Measurements from ENCODE around the gene CEP112.
"Not testable (repeated sequence)": the region's sequence is repeated elsewhere in the genome, so short reads cannot be mapped to it uniquely, and the experiment has no call there.

CEP112 gene

DNA sequence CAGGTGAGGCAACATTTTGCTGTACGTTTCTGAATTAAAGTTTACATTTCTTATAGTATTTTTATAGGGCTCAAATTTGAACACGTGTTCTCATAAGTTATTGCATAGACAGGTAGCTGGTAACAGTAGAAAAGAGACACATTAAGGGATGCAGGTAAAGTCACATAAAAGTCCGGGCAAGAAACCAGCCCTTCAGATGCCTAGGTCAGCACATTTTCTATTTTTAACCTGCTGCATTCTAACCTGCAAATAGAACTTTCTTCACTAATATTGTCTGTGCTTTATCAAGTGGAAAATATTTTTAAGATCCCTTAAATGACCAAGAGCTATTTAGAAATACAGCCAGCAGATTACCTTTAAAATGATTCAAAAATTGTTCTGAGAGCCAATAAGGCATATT, 323.1 kb downstream of the CEP112 start:
- no peak for DNase-seq

DNA sequence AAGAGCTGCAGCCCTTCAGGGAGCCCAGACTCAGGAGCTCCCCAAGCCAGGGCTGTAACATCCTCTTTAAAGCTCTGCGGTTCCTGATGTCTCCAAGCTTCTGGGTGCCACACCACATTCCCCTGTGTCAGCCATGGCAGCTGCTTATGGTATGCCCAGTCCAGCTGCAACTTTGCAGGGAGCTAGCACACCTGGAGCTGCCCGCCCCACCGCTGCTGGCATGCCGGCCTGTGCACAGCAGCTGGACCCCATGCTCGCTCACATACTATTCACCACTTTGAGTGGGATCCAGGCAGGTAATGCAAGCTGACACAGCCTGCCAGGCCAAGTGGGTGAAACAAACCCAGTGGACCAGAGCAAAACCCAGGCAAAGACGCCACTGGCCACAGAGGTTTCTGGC, 324.9 kb downstream of the CEP112 start:
- no peak for DNase-seq

DNA sequence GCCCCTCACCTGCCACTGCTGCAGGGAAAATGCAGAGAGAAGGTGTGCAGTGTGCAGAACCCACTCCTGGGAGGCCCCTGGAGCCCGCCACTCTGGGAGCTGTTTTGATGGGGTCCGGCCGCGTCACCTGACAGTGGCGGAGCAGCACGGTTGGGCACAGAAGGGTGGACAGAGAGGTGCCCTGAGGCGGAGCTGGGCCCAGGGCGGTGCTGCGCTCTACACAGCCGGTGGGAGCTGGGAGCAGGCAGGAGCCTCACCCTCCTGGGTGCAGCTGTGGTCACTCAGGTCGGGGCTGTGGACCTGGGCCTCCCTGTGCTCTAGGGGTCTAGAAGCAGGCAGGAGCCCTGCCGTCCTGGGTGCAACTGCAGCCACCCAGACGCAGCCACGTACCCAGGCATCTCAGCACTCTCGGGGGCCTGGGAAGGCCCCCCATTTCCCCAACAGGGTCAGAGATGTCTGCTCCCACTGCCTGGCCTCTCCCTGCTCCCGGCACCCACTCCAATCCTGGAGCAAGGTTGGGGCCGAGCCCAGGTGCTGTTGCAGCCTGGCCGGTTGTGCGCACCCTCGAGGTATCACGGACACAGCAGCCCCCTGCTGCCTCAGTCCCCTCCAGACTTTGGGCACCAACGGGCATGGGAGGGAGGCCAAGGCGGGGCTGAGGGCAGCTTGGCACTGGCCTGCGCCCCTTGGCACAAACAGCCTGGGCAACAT, 326.1 kb downstream of the CEP112 start:
- DNase-seq, result no peak

DNA sequence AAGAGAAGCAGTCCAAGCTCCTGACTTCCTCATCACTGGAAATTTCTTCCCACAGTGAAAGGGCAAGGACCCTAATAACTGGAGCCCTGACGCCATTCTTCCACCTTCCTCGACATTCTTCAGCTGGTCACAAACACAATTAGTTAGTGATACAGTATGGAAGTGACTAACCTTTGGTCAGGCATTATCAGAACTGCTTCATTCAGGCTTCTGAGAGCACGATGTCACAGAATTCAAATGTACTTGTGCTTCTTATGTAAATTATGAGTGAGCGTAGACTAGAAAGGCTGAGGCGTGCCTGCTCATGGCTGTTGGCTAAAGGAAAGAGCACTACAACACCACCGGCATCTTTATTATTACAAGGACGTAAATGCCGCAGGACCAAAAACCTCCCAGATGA, 327.5 kb downstream of the CEP112 start:
- no peak for DNase-seq

DNA sequence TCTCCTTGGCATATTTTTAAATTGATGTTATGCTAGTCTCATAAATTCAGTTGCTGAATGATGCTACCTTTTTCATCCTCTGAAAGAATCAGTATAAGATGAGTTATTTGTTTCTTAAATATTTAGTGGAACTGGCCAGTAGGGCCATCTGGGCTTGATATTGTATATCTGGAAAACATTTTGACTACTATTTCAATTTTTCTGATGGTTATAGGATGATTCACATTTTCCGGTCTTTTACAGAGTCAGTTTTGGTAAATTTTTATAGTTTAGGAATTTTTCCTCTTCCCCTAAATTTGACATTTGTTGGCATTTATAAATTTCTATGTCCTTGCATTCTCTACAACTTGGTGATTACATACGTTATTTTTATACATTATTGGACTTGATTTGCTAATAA, 334.2 kb downstream of the CEP112 start:
- no peak for DNase-seq

DNA sequence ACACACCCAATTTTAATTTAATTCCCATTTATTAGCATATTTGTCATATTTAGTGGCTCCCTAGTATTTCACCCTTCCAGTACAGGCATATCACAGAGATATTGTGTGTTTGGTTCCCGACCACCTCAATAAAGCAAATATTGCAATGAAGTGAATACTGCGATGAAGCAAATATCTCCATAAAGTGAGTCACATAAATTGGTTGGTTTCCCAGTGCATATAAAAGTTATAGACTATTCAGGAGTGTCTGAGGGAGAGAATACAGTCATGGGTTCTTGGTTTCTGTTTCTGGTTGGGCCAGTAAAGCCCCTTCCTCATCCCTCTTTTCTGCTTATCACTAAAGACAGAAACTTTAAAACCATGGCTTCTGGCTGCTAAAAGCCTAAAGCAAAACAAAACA, 335.1 kb downstream of the CEP112 start:
- no peak for DNase-seq

DNA sequence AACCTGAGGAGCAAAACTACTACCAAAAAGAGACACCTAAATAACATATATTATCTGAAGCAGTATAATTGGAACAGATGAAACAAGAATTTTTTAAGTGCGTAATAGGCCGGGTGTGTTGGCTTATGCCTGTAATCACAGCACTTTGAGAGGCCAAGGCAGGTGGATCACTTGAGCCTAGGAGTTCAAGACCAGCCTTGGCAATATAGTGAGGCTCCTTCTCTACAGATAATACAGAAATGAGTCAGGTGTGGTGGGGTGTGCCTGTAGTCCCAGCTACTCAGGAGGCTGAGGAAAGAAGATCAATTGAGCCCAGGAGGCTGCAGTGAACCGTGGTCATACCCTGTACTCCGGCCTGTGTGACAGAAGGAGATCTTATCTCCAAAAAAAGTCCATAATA, 336.3 kb downstream of the CEP112 start:
- no peak for DNase-seq

DNA sequence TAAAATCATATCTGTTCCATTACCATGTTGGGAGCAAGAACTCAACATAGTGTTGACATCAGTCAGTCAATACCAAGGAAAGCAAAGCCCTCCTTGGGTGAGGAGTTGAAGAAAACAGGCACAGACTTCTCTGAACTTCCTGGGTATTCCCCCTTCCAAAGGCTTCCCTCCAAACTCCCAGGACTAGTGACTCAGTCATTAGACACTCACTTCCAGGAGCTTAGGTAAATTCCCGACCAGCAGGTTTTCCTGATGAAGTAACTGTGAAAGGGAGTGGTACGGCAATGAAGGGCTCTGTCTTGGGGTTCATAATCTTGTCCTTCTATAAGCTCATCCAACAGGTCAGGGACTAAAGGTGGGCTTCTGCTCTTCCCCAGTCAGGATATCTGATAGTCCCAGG, 336.7 kb downstream of the CEP112 start:
- DNase-seq, result no peak

DNA sequence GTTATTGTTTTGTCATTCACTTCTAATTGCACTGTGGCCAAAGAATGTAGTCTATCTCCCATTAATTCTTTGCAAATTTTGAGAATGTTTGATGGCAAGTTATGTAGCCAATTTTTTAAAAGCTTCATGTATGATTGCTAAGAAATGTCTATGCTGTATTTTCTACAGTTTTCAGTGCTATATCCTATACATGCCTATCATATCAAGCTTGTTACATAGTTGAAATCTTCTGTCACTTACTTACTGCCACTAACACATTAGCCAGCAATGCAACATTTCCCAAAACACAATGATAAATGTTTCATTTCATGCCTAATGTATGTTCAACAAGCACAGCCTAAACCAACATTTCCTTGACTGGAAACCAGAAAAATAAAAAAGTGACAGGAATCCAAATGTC, 338.1 kb downstream of the CEP112 start:
- no peak for DNase-seq

DNA sequence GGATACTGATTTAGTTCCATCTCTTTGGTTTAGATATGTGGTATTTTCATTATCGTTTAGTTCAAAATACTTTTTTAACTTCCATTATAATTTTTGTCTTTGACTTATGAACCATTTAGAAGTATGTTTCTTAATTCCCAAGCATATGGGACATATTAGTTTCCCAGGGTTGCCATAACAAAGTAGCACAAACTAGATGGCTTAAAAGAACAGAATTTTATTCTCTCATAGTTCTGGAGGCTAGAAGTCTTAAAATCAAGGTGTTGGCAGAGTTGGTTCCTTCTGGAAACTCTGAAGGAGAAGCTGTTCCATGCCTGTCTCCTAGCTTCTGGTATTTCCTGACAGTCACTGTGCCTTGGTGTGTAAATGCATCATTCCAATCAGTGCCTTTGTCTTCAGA, 339.0 kb downstream of the CEP112 start:
- DNase-seq, result no peak

DNA sequence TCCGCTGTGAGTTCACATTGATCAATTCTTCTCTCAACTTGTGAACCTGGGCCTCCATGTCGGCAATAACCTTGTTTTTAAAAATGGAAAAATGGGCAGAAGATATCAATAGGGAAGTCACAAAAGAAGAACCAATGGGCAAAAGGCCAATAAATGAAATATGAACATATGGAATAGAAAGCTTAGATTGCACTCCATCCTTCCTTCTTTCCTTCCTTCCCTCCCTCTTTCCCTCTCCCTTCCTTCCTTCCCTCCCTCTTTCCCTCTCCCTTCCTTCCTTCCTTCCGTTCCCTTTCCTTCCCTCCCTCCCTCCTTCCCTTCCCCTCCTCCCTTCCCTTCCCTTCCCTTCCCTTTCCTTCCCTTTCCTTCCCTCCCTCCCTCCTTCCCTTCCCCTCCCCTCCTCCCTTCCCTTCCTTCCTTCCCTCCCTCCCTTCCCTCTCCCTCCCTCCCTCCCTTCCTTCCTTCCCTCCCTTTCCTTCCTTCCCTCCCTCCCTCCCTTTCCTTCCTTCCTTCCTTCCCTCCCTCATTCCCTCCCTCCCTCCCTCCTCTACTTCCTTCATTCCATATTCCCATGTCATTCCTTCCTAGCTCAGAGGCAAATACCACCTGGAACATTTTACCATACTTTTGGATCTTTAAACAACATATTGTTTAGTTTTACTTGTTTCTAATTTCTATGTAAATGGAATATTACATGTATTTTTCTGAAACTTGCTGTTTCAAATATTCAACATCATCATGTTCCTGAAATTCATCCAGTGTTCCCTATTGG, 339.8 kb downstream of the CEP112 start:
- no peak for DNase-seq

DNA sequence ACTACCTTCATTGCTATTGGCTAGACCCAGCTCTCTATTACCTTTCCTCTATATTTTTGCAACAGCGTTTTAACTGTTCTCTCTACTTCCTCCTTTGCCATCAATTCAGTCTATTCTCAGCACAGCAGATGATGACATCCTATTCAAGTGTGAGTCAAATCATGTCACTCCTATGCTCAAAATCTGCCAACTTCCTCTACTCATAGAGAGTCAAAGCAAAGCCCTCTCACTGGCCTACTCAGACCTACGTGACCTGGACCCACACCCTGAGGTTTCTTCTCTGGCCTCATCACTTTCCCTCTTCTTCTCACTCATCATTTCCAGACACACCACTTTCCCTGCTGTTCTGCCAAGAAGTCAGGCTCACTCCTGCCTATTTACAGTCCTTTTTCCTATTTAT, 341.4 kb downstream of the CEP112 start:
- no peak for DNase-seq

DNA sequence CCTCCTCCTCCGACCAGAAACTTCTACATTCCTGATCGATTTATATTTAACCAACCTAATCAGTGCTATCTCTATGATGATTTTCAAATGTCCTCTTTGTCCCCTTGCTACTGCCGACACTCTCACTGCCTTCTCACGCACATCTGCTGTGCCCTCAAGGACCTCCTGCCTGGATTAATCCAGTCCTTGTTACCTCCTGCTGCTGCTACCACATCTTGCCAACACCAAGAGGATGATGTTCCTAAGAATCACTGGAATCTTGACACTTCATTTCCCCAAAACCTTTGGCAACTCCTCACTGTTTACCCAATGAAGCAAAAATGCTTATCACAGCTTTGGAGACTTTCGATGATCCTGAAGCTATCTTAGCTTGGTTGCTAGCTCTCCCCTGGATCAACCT, 343.2 kb downstream of the CEP112 start:
- no peak for DNase-seq

DNA sequence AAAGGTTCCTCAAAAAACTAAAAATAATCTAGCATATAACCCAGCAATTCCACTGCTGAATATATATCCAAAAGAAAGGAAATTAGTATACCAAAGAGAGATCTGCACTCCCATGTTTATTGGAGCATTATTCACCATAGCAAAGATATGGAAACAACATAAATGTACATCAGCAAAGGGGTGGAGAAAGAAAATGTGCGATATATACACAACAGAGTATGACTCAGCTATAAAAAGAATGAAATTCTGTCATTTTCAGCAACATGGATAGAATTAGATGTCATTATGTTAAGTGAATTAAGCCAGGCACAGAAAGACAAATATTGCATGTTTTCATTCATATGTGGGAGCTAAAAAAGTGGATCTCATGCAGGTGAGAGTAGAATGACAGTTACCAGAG, 350.8 kb downstream of the CEP112 start:
- no peak for DNase-seq

DNA sequence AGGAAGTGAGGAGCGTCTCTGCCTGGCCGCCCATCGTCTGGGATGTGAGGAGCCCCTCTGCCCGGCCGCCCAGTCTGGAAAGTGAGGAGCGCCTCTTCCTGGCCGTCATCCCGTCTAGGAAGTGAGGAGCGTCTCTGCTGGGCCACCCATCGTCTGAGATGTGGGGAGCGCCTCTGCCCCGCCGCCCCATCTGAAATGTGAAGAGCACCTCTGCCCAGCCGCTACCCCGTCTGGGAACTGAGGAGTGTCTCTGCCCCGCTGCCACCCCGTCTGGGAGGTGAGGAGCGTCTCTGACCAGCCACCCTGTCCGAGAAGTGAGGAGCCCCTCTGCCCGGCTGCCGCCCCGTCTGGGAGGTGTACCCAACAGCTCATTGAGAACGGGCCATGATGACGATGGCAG, 354.7 kb downstream of the CEP112 start:
- not testable (repeated sequence) for DNase-seq

DNA sequence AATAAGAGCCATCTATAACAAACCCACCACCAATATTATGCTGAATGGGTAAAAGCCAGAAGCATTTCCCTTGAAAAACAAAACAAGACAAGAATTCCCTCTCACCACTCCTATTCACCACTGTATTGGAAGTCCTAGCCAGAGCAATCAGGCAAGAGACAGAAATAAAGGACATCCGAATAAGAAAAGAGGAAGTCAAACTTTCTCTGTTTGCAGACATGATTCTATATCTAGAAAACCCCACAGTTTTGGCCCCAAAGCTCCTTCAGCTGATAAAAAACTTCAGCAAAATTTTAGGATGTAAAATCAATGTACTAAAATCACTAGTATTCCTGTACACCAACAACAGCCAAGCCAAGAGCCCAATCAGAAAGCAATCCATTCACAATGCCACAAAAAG, 358.7 kb downstream of the CEP112 start:
- no peak for DNase-seq

DNA sequence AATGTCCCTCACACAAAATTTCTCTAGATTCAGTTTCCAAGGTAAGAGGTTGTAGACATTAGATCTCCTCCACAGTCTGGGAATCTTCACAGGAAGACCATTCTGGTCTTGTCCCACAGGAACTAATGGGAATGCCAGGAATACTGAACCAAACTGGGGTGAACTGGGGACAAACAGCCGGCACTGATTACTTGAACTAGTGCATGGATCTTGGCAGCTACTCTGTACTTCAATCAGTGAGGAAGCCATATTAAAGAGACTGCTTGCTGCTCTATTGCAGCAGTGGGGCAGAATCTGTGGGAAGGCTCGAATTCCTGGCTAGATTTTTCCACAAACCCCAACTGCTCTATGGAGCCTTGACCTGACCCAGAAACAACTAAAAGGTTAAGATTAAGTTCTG, 361.6 kb downstream of the CEP112 start:
- no peak for DNase-seq

DNA sequence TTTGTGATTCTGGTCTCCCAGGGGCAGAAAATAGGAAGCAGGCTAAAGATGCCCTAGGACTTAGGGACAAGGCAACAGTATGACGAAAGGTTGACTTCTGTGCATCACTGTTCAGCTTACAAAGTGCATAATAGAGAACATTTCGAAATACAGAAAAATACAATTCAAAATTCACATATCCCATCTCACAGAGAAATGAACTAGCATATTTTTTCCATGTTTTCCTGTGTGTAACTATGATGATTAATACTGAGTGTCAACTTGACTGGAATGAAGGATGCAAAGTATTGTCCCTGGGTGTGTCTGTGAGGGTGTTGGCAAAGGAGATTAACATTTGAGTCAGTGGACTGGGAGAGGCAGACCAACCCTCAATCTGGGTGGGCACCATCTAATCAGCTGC, 365.4 kb downstream of the CEP112 start:
- DNase-seq, result not testable (repeated sequence)

DNA sequence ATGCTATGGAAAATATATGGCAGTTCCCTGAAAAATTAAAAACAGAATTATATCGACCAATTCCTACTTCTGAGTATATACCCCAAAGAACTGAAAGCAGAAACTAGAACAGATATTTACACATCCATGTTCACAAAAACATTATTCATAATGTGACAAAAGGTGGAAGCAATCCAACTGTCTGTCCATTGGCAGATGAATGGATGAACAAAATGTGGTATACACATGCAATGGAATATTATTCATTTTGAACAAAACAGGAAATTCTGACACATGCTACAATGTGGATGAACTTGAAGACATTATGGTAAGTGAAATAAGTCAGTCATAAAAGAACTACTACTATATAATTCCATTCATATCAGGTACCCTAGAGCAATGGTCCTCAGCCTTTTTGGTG, 367.0 kb downstream of the CEP112 start:
- no peak for DNase-seq

DNA sequence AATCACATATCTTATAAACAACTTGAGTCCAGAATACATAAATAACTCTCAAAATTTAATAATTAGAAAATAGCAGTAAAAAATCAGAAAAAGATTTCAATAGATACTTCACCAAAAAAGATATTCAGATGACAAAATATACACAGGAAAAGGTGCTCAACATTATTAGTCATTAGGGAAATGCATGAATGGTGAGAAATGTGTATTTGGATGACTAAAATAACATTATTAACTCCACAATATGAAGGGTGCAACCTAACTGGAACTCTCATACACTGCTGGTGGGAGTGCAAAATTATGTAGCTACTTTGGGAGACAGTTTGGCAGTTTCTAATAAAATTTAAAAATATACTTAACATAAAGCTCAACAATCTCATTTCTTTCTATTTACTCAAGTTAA, 368.2 kb downstream of the CEP112 start:
- no peak for DNase-seq

DNA sequence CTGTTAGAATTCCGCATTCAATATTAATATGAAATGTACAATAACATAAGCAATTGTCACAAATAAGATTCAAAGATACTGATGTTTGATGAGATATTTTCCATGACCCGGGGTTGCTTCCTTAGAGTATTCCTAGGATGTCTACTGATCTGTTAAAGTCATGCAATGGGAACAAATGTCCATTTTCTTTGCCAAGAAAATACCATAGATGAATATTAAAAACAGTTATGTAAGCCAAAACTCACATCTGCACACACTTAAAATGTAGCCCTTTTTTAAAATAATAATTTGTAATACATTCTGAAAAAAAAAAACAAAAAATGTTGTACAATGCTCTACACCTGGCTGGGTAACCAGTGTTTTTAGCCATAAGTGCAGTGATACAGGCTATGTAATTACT, 371.1 kb downstream of the CEP112 start:
- DNase-seq, result no peak

DNA sequence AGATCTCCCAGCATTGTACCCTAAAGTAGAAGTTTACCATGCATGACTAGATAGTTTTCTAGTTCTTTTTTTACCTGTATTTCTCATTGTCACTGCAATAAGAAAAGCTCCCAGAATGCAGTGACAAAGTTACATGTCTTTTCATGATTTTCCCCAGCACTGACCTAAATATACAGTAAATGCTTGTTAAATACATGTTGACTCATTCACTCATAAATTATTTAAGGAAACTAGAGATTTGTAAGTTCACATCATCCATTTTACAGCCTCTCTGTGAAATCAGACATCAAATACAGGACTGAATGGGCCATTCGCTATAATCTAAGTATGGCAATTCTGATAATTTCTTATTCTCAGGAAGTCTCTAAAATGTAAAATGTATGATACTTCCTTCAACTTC, 371.6 kb downstream of the CEP112 start:
- no peak for DNase-seq

DNA sequence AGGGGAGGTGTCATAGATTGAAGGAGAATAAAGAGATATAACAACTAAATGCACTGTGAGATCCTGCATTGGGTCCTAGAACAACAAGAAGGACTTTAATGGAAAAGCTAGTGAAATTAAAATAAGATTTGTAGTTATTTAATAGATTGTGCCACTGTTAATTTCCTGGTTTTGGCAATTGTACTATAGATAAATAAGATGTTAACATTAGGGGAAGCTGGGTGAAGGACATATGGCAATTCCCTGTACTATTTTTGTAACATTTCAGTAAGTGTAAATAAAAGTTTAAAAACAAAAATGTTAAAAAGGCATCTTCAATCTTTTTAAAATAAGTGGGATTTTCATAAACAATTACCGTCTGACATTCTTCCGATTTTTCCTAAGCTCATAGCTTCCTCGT, 372.1 kb downstream of the CEP112 start:
- DNase-seq, result no peak

DNA sequence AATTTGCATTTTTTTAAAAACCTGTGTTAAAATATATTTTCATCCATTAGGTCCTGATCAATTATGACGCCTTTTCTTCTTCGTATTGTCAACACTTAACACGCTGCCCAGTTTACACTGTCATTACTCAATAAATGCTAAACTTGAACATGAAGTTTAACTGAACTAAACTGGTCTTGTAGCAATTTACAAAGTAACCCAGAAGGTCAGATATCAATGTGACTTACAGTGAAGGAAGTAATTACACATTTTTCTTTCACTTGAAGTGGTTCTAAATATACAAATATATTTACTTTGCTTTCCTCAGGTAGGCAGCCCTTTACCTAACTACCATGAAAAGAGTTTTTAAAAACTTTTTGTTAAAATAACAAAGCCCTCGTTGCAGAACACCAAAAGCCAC, 374.0 kb downstream of the CEP112 start:
- no peak for DNase-seq

DNA sequence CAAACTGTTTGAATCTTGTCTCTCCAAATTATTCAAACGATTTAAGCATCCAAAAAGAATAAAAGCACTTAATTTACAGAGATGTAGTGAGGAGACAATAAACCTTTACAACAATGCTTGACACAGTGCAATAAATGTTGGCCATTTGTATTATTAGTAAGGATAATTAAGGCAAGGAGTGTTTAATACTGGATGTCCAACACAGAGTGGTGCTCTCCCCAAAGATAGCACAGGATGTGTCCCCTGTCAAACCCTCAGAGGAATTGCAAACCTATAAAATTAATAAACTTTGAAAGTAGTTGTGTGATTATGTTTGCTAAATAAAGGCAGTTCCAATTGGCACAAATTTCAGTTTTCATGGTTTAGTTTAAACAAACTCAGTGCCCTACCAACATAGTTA, 377.5 kb downstream of the CEP112 start:
- no peak for DNase-seq

Data from T1000 (cell line).